D721Med (cell line): ENCODE data around the gene NUDT17.

ENCODE experiments used
- DNase-seq: peaks from one replicate; pipeline ENCODE4 v3.0.0; 2011; ENCODE audit warnings: low spot score; ENCODE audit not compliant: insufficient read length
- FAIRE-seq: peaks from 2 replicates; lab custom pipeline; 2011; peaks lifted over from hg19 to GRCh38; lab: Jason Lieb, UNC
- TF ChIP-seq, protein P1 (sequence below): IDR thresholded peaks from 2 replicates; pipeline ENCODE4 v1.5.1; 2012; ENCODE audit warnings: mild to moderate bottlenecking, control low read depth; ENCODE audit not compliant: insufficient read depth; ENCODE audit errors: missing control alignments

Gene NUDT17, protein sequence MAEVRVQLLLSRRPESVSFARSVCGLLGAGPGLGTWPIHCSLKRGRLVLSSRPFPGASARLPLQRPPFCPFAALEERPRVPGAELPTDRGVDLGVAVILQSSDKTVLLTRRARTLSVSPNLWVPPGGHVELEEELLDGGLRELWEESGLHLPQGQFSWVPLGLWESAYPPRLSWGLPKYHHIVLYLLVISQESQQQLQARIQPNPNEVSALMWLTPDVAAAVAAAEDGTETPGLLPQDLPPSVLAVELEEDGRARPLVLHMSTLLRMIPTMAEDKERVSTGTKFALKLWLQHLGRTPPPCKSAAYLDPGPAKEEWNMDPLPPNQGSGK

GRCh38 chr1:145845514-145846161 is at the start of gene NUDT17:
TSS of gene NUDT17 (plus strand) at chr1:145845630. CDS start at chr1:145845641, 11 bp downstream.
- DNase-seq (peak; percentile 96), FAIRE-seq (no peak)
- TF ChIP-seq, protein P1, sequence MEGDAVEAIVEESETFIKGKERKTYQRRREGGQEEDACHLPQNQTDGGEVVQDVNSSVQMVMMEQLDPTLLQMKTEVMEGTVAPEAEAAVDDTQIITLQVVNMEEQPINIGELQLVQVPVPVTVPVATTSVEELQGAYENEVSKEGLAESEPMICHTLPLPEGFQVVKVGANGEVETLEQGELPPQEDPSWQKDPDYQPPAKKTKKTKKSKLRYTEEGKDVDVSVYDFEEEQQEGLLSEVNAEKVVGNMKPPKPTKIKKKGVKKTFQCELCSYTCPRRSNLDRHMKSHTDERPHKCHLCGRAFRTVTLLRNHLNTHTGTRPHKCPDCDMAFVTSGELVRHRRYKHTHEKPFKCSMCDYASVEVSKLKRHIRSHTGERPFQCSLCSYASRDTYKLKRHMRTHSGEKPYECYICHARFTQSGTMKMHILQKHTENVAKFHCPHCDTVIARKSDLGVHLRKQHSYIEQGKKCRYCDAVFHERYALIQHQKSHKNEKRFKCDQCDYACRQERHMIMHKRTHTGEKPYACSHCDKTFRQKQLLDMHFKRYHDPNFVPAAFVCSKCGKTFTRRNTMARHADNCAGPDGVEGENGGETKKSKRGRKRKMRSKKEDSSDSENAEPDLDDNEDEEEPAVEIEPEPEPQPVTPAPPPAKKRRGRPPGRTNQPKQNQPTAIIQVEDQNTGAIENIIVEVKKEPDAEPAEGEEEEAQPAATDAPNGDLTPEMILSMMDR: peak; percentile 89

DNA sequence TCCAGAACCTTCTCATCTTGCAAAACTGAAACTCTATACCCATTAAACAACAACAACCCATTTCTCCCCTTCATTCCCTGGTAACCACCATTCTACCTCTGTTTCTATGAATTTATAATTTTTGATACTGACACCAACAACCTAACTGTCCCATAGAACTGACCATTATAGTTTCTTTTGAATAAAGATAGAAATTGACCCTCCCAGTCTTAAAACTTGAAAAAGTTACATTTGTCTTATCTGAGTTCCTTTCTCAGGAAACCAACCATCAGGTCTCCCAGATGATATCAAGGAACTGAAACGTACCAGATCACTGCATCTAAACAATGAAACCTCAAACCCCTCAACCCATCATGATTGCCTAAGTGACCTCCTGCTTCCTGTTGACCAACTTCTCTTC is 48.7 kb upstream of the NUDT17 start:
- DNase-seq (no peak), FAIRE-seq (no peak)
- TF ChIP-seq, protein P1: no peak

- DNase-seq: no peak
- TF ChIP-seq, protein P1: no peak
- FAIRE-seq: peak; percentile 25
These were observed 45.6 kb upstream of the NUDT17 start for GRCh38 chr1:145799806-145800205.

GRCh38 chr1:145804235-145805045 is 41.0 kb upstream of the NUDT17 start:
- FAIRE-seq: no peak
- TF ChIP-seq, protein P1: no peak

GRCh38 chr1:145805057-145805456 is 40.4 kb upstream of the NUDT17 start:
- FAIRE-seq (no peak), DNase-seq (no peak)
- TF ChIP-seq, protein P1: no peak

More at GRCh38 chr1:145804235-145805045, 41.0 kb upstream of the NUDT17 start:
- DNase-seq: no peak

DNA sequence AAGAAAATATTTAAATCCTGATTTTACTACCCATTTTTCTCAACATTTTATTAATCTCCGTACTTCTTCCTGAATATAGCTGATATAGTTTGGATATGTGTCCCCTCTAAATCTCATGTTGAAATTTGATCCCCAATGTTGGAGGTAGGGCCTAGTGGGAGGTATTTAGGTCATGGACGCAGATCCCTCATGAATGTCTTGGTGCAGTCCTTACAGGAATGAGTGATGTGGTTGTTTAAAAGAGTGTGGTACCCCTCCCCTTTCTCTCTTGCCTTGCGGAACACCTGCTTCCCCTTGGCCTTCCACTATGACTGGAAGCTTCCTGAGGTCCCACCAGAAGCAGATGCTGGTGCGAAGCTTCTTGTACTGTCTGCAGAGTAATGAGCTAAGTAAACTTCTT is 39.0 kb upstream of the NUDT17 start:
- no peak for DNase-seq
- TF ChIP-seq, protein P1: no peak
- FAIRE-seq: no peak
